Adrenal gland (tissue), 12 donors: ENCODE data around the gene RAB30. TPM values are rescaled to one million over a fixed set of nuclear protein-coding genes. Genes with fewer than 3 reads are reported as not detected.

Experiments used
- DNase-seq, 7 donors: peaks; one replicate each; pipeline ENCODE4 v3.0.0-alpha.2; 2019 to 2020
- H3K27ac ChIP-seq, 5 donors: fragments of 200-600 bp; sonication (generic) in 4 of 5; 1 replicate in 3 of 5; 2 replicates in 2 of 5; pipeline versions ENCODE4 v1.5.1 to v1.8.0; 2016 to 2020; ENCODE audit warnings: mild to moderate bottlenecking in 1 of 5
- H3K27me3 ChIP-seq: fragments of 200-600 bp; 2 replicates; pipeline ENCODE4 v1.8.0; 2021
- H3K36me3 ChIP-seq, 2 donors: fragments of 200-600 bp; replicated peaks in 1 of 2; 1 replicate in 1 of 2; 2 replicates in 1 of 2; pipeline versions ENCODE4 v1.5.1 to v1.8.0; 2018 to 2022
- H3K4me1 ChIP-seq, 2 donors: fragments of 200-600 bp; replicated peaks in 1 of 2; 1 replicate in 1 of 2; 2 replicates in 1 of 2; pipeline versions ENCODE4 v1.5.1 to v1.8.0; 2018 to 2021
- H3K4me3 ChIP-seq, 4 donors: fragments of 200-600 bp; sonication (generic) in 3 of 4; one replicate each; pipeline ENCODE4 v1.5.1; 2016 to 2018
- H3K9me3 ChIP-seq, 3 donors: fragments of 200-600 bp; sonication (generic) in 1 of 3; replicated peaks in 1 of 3; 1 replicate in 2 of 3; 2 replicates in 1 of 3; pipeline versions ENCODE4 v1.5.1 to v1.8.0; 2016 to 2021
- CTCF ChIP-seq, 6 experiments: fragments of 450-650 bp in 4 of 6; fragments of 200-600 bp in 2 of 6; sonication (generic) in 1 of 6; IDR thresholded peaks; 1 replicate in 5 of 6; 2 replicates in 1 of 6; pipeline versions ENCODE4 v1.5.1 to v1.8.0; 2016 to 2021; ENCODE audit warnings: antibody characterized with exemption in 6 of 6, mild to moderate bottlenecking in 2 of 6, moderate library complexity in 1 of 6
- POLR2A ChIP-seq, 2 donors: fragments of 450-650 bp; IDR thresholded peaks; one replicate each; pipeline ENCODE4 v1.6.1; 2017; ENCODE audit warnings: antibody characterized with exemption in 2 of 2, mild to moderate bottlenecking in 2 of 2, moderate library complexity in 1 of 2
- WGBS, 4 donors: extraction: QIAGEN DNeasy Blood & Tissue Kit in 2 of 4; methylation state at CpG; one replicate each; pipeline versions ENCODE4 v1.1.5 to v1.1.7; 2013 to 2017; 5-methylcytosine and 5-hydroxymethylcytosine counted together
- intact Hi-C, 2 donors: fragments of 100-400 bp; cut with DNase I; formaldehyde crosslinking; loops; one replicate each; pipeline versions ENCODE4 v1.14.1 to v1.15.0; 2022 to 2023
- polyA plus RNA-seq, 3 donors: library from polyadenylated mRNA; stranded (reverse); fragments of 200-250 nt in 2 of 3; fragments of 350-450 nt in 1 of 3; fragmentation: Illumina TruSeq in 1 of 3; extraction: RNeasy Lipid Tissue Mini Kit (QIAGEN cat#74804) in 1 of 3; gene quantifications; one replicate each; pipeline ENCODE4 v1.2.3, GENCODE V29; 2013 to 2014
- total RNA-seq, 9 donors: library from RNA; depleted of rRNA in 4 of 9; stranded (reverse); fragments of >200 nt in 4 of 9; fragments of 120-200 nt in 1 of 9; fragmentation: NEBNext Ultra II Directional in 1 of 9; extraction: Animal tissue kit (Norgen Biotek cat#: 25700) in 1 of 9; gene quantifications; one replicate each; pipeline versions ENCODE4 v1.1.0 to v1.2.4, GENCODE V29; 2013 to 2023
- donor health status: healthy with polysubstance abuse.
- donor health status: Bipolar disorder and iron deficiency.
- donor health status: DM: yes; HTN: yes; CAD: no.
- donor health status: DM: no; HTN: no; CAD: no.
- donor health status: DM: no; HTN: no; CAD: no.
- donor health status: DM: yes; HTN: yes; CAD: no.

RAB30 gene
- total and polyA plus RNA-seq, 12 donors: 5.1 to 69.4 (median 41.7) TPM

GRCh38 chr11:83026229-83026628, 45.5 kb downstream of the RAB30 start:
- no peaks in the 10 kb centered on the region for H3K9me3 ChIP-seq
- H3K4me1 ChIP-seq: peaks cover 18 to 25% of the 10 kb centered on the region in 2 donors
- H3K27ac ChIP-seq: no peak overlapping the region
- DNase-seq: no peak
- H3K4me3 ChIP-seq: no peak overlapping the region
- H3K27me3 ChIP-seq: no peaks in the 10 kb centered on the region
- no peaks in the 10 kb centered on the region for H3K36me3 ChIP-seq
- intact Hi-C loops: no loop called here
- TF ChIP-seq CTCF (IDR thresholded peaks at IDR 0.05) (no peak), POLR2A (IDR thresholded peaks at IDR 0.05) (no peak)
- 94 to 97% (median 95%) methylated on average over 4 of the region's 4 CpGs for WGBS, 4 donors

GRCh38 chr11:83025267-83025704, 46.4 kb downstream of the RAB30 start:
- no peak overlapping the region for H3K27ac ChIP-seq
- no peaks in the 10 kb centered on the region for H3K36me3 ChIP-seq
- intact Hi-C loops: no loop called here
- H3K27me3 ChIP-seq: no peaks in the 10 kb centered on the region
- H3K9me3 ChIP-seq: no peaks in the 10 kb centered on the region
- H3K4me3 ChIP-seq: no peak overlapping the region
- peak in 1 of 7 donors; percentile 61 for DNase-seq
- 49 to 62% (median 54%) methylated on average over 2 of the region's 2 CpGs for WGBS, 4 donors
- TF ChIP-seq CTCF (IDR thresholded peaks at IDR 0.05) (no peak), POLR2A (IDR thresholded peaks at IDR 0.05) (no peak)
- peaks cover 18 to 27% of the 10 kb centered on the region in 2 donors for H3K4me1 ChIP-seq

- Histone ChIP-seq H3K4me1 (peaks cover 18 to 35% of the 10 kb centered on the region in 2 donors), H3K36me3 (no peaks in the 10 kb centered on the region), H3K9me3 (no peaks in the 10 kb centered on the region), H3K27me3 (no peaks in the 10 kb centered on the region), H3K4me3 (no peak overlapping the region), H3K27ac (no peak overlapping the region)
- TF ChIP-seq POLR2A (IDR thresholded peaks at IDR 0.05) (no peak), CTCF (IDR thresholded peaks at IDR 0.05) (no peak)
- DNase-seq: no peak
- 83 to 90% (median 88%) methylated on average over 3 of the region's 3 CpGs for WGBS, 4 donors
- intact Hi-C loops: no loop called here
Measured at GRCh38 chr11:83024270-83024854, 47.3 kb downstream of the RAB30 start.

GRCh38 chr11:83023410-83023809, 48.3 kb downstream of the RAB30 start:
- peaks cover 18 to 35% of the 10 kb centered on the region in 2 donors for H3K4me1 ChIP-seq
- intact Hi-C loops: no loop called here
- WGBS, 4 donors: 64 to 87% (median 78%) methylated on average over 4 of the region's 4 CpGs

More at GRCh38 chr11:83023410-83023809, 48.3 kb downstream of the RAB30 start:
- Histone ChIP-seq H3K9me3 (no peaks in the 10 kb centered on the region), H3K27me3 (no peaks in the 10 kb centered on the region), H3K36me3 (no peaks in the 10 kb centered on the region), H3K4me3 (no peak overlapping the region), H3K27ac (no peak overlapping the region)
- TF ChIP-seq POLR2A (IDR thresholded peaks at IDR 0.05): no peak
- no peak for TF ChIP-seq CTCF (IDR thresholded peaks at IDR 0.05)
- DNase-seq: no peak
